ENCODE measurements around the gene PFKP. TPM values are rescaled to one million over a fixed set of nuclear protein-coding genes. Genes with fewer than 3 reads are reported as not detected.

The PFKP gene
- total RNA-seq, 1 donor = 111 TPM

GRCh38 chr10:3076138-3076537 is 8.8 kb downstream of the PFKP start:
- TF ChIP-seq CTCF (IDR thresholded peaks at IDR 0.05; ENCODE audit: insufficient read depth, low read length) = no peak

GRCh38 chr10:3077509-3077908 is 10.2 kb downstream of the PFKP start:
- no peak for DNase-seq (ENCODE audit: low read depth)
- H3K4me3 ChIP-seq (ENCODE audit: low read depth, low read length) = no peak overlapping the region
- TF ChIP-seq CTCF (IDR thresholded peaks at IDR 0.05; ENCODE audit: insufficient read depth, low read length) = no peak

More at GRCh38 chr10:3076138-3076537, 8.8 kb downstream of the PFKP start:
- DNase-seq (ENCODE audit: low read depth) = no peak
- H3K4me3 ChIP-seq (ENCODE audit: low read depth, low read length) = no peak overlapping the region

- DNase-seq (ENCODE audit: low read depth) = no peak
- no peak overlapping the region for H3K4me3 ChIP-seq (ENCODE audit: low read depth, low read length)
- TF ChIP-seq CTCF (IDR thresholded peaks at IDR 0.05; ENCODE audit: insufficient read depth, low read length) = no peak
Measured at GRCh38 chr10:3077940-3078630, 10.7 kb downstream of the PFKP start.

- DNase-seq (ENCODE audit: low read depth) = no peak
- H3K4me3 ChIP-seq (ENCODE audit: low read depth, low read length) = no peak overlapping the region
- no peak for TF ChIP-seq CTCF (IDR thresholded peaks at IDR 0.05; ENCODE audit: insufficient read depth, low read length)
Measured at GRCh38 chr10:3081383-3081981, 14.1 kb downstream of the PFKP start.

- no peak for DNase-seq (ENCODE audit: low read depth)
- no peak for TF ChIP-seq CTCF (IDR thresholded peaks at IDR 0.05; ENCODE audit: insufficient read depth, low read length)
- no peak overlapping the region for H3K4me3 ChIP-seq (ENCODE audit: low read depth, low read length)
Measured at GRCh38 chr10:3082290-3082689, 14.9 kb downstream of the PFKP start.

GRCh38 chr10:3085785-3086567 is 18.6 kb downstream of the PFKP start:
- H3K4me3 ChIP-seq (ENCODE audit: low read depth, low read length) = no peak overlapping the region
- TF ChIP-seq CTCF (IDR thresholded peaks at IDR 0.05; ENCODE audit: insufficient read depth, low read length) = no peak
- DNase-seq (ENCODE audit: low read depth) = no peak

Measured in fibroblast of the aortic adventitia (primary cell).